Left kidney (tissue), 2 donors: ENCODE data around the gene PRR15. TPM values are rescaled to one million over a fixed set of nuclear protein-coding genes. Genes with fewer than 3 reads are reported as not detected.

ENCODE experiments used
- DNase-seq: peaks from one replicate; pipeline ENCODE4 v3.0.0-alpha.2; 2013
- polyA plus RNA-seq: library from polyadenylated mRNA; unstranded; fragments of 120-200 nt; gene quantifications from one replicate; pipeline ENCODE4 v1.2.1, GENCODE V29; 2013; ENCODE audit not compliant: insufficient read length

PRR15 gene
- polyA plus RNA-seq, 1 donor, result 2.6 TPM

GRCh38 chr7:29567174-29567573, 3.5 kb downstream of the PRR15 start:
- DNase-seq, result peak; percentile 57

GRCh38 chr7:29569648-29570047, 6.0 kb downstream of the PRR15 start:
- no peak for DNase-seq

GRCh38 chr7:29572558-29572957, 8.9 kb downstream of the PRR15 start:
- no peak for DNase-seq

- no peak for DNase-seq
Observed at GRCh38 chr7:29573567-29573966, 9.9 kb downstream of the PRR15 start.

- DNase-seq, result no peak
Observed at GRCh38 chr7:29574659-29575058, 11.0 kb downstream of the PRR15 start.

- no peak for DNase-seq
Observed at GRCh38 chr7:29587195-29587808, 23.7 kb downstream of the PRR15 start.

GRCh38 chr7:29588212-29588611, 24.6 kb downstream of the PRR15 start:
- no peak for DNase-seq

GRCh38 chr7:29588900-29589696, 25.5 kb downstream of the PRR15 start:
- no peak for DNase-seq

- DNase-seq, result no peak
Observed at GRCh38 chr7:29592866-29593265, 29.2 kb downstream of the PRR15 start.

GRCh38 chr7:29593459-29593858, 29.8 kb downstream of the PRR15 start:
- DNase-seq, result no peak

GRCh38 chr7:29596593-29597178, 33.1 kb downstream of the PRR15 start:
- no peak for DNase-seq

- DNase-seq, result no peak
Observed at GRCh38 chr7:29597266-29597665, 33.6 kb downstream of the PRR15 start.

- no peak for DNase-seq
Observed at GRCh38 chr7:29598137-29598536, 34.5 kb downstream of the PRR15 start.

GRCh38 chr7:29598613-29599012, 35.0 kb downstream of the PRR15 start:
- DNase-seq, result no peak

- DNase-seq, result no peak
Observed at GRCh38 chr7:29599026-29599425, 35.4 kb downstream of the PRR15 start.

- DNase-seq, result no peak
Observed at GRCh38 chr7:29600661-29601060, 37.0 kb downstream of the PRR15 start.

- DNase-seq, result no peak
Observed at GRCh38 chr7:29604052-29604451, 40.4 kb downstream of the PRR15 start.

- no peak for DNase-seq
Observed at GRCh38 chr7:29604702-29605101, 41.1 kb downstream of the PRR15 start.

GRCh38 chr7:29605671-29606070, 42.0 kb downstream of the PRR15 start:
- DNase-seq, result no peak

GRCh38 chr7:29606287-29606721, 42.7 kb downstream of the PRR15 start:
- no peak for DNase-seq

- DNase-seq, result no peak
Observed at GRCh38 chr7:29606830-29607229, 43.2 kb downstream of the PRR15 start.

- DNase-seq, result no peak
Observed at GRCh38 chr7:29607259-29607658, 43.6 kb downstream of the PRR15 start.

- no peak for DNase-seq
Observed at GRCh38 chr7:29607889-29608288, 44.3 kb downstream of the PRR15 start.
